Measurements from ENCODE around the gene SRGAP1. TPM values are rescaled to one million over a fixed set of nuclear protein-coding genes. Genes with fewer than 3 reads are reported as not detected.

Gene SRGAP1
- total and polyA plus RNA-seq, 2 of the 4 experiments (the other 2 are of a cell fraction): 10.0 to 10.2 TPM

- Histone ChIP-seq H4K5ac (ENCODE audit: low read depth, low read length) (no peak overlapping the region), H3K36me3 (ENCODE audit: control insufficient read depth, insufficient read depth, low read length) (peaks cover 22% of the 10 kb centered on the region), H3K27ac (ENCODE audit: insufficient read depth, low read length) (no peak overlapping the region), H3K18ac (ENCODE audit: low read depth, low read length) (no peak overlapping the region), H2BK20ac (ENCODE audit: low read depth, low read length) (no peak overlapping the region), H3K79me1 (ENCODE audit: low read depth in 1 of 2, low read length in 2 of 2) (peaks cover 18 to 51% of the 10 kb centered on the region in 2 experiments; a peak in 3 of 4 replicates), H2BK15ac (ENCODE audit: low read depth, low read length) (no peak overlapping the region), H3K4me3 (ENCODE audit: insufficient read depth, low read depth, low read length) (no peak overlapping the region), H3K27me3 (ENCODE audit: control insufficient read depth, insufficient read depth, low read length) (no peaks in the 10 kb centered on the region), H4K20me1 (ENCODE audit: insufficient read depth, low read length) (no peaks in the 10 kb centered on the region), H2BK5ac (ENCODE audit: low read depth, low read length, poor library complexity, severe bottlenecking) (peak overlapping the region; percentile 36), H3K4me1 (ENCODE audit: control insufficient read depth, insufficient read depth, low read length) (peaks cover 13% of the 10 kb centered on the region), H2AK9ac (replicated peaks; ENCODE audit: low read depth, low read length, poor library complexity) (no peak overlapping the region), H3K14ac (replicated peaks; ENCODE audit: low read depth, low read length) (no peak overlapping the region), H3K23ac (ENCODE audit: low read depth, low read length) (no peak overlapping the region), H4K8ac (ENCODE audit: low read depth in 2 of 2, low read length in 2 of 2) (no peak overlapping the region), H2BK120ac (ENCODE audit: low read depth, low read length) (no peak overlapping the region), H3K9ac (ENCODE audit: low read depth, low read length) (no peak overlapping the region), H3K9me3 (ENCODE audit: control insufficient read depth, insufficient read depth, low read length) (no peaks in the 10 kb centered on the region), H2AFZ (replicated peaks; ENCODE audit: low read length, poor library complexity) (no peak overlapping the region), H3K4ac (ENCODE audit: low read depth, low read length) (0 out of 2 replicates have a peak overlapping the region, but pooled peaks have one; percentile 51), H2AK5ac (ENCODE audit: low read depth, low read length) (no peak overlapping the region), H3K4me2 (ENCODE audit: low read depth, low read length) (no peak overlapping the region), H3K56ac (ENCODE audit: extremely low read depth, insufficient read depth, low read length) (no peak overlapping the region), H3K9me1 (ENCODE audit: insufficient read depth, low read length) (peaks cover 5% of the 10 kb centered on the region), H4K91ac (ENCODE audit: insufficient read depth, low read depth, low read length) (no peak overlapping the region)
- no peak for DNase-seq
- ChIA-PET CTCF (no interaction called here), POLR2A (ENCODE audit: unreplicated experiment) (no interaction called here)
- TF ChIP-seq RCOR1 (IDR thresholded peaks at IDR 0.05; ENCODE audit: insufficient replicate concordance, low read length) (no peak), BHLHE40 (IDR thresholded peaks at IDR 0.05; ENCODE audit: low read depth, low read length) (no peak), CEBPB (IDR thresholded peaks at IDR 0.05; ENCODE audit: low read depth, low read length) (no peak), FOS (IDR thresholded peaks at IDR 0.05; ENCODE audit: low read depth, low read length) (no peak), MXI1 (IDR thresholded peaks at IDR 0.05; ENCODE audit: borderline replicate concordance, low read depth, low read length) (no peak), MAZ (IDR thresholded peaks at IDR 0.05; ENCODE audit: borderline replicate concordance, low read depth, low read length) (no peak), USF2 (IDR thresholded peaks at IDR 0.05; ENCODE audit: low read depth, low read length) (no peak), SMC3 (IDR thresholded peaks at IDR 0.05; ENCODE audit: low read depth, low read length) (no peak), RAD21 (IDR thresholded peaks at IDR 0.05; ENCODE audit: low read length) (no peak), POLR2A (IDR thresholded peaks at IDR 0.05; ENCODE audit: low read depth, low read length) (no peak), MAFK (IDR thresholded peaks at IDR 0.05; ENCODE audit: low read depth, low read length) (no peak), CTCF (conservative IDR thresholded peaks at IDR 0.05; ENCODE audit: low read depth, low read length) (no peak), CHD1 (IDR thresholded peaks at IDR 0.05; ENCODE audit: low read depth, low read length) (no peak), RFX5 (IDR thresholded peaks at IDR 0.05; ENCODE audit: low read depth, low read length) (no peak), ELK1 (IDR thresholded peaks at IDR 0.05; ENCODE audit: borderline replicate concordance, low read depth, low read length) (no peak), NFE2L2 (IDR thresholded peaks at IDR 0.05; ENCODE audit: low read depth, low read length) (no peak)
- intact Hi-C loops (cut with micrococcal nuclease) (no loop called here), dilution Hi-C loops (cut with HindIII; ENCODE audit: low sequenced_read_pairs, unreplicated experiment) (no loop called here), in situ Hi-C loops (cut with MboI; ENCODE audit: low sequenced_read_pairs) (no loop called here)
- no TSS peak for BruUV-seq (replicated peaks)
- no CpG with 5 or more reads among the region's 4 CpGs for WGBS, 2 experiments (ENCODE audit: extremely low coverage in 2 of 2, insufficient read length in 1 of 2)
- no peak for ATAC-seq (ENCODE audit: low read depth)
These were observed 257.8 kb downstream of the SRGAP1 start for GRCh38 chr12:64102339-64102738.
